ENCODE data around the gene EPHA10.

DNA sequence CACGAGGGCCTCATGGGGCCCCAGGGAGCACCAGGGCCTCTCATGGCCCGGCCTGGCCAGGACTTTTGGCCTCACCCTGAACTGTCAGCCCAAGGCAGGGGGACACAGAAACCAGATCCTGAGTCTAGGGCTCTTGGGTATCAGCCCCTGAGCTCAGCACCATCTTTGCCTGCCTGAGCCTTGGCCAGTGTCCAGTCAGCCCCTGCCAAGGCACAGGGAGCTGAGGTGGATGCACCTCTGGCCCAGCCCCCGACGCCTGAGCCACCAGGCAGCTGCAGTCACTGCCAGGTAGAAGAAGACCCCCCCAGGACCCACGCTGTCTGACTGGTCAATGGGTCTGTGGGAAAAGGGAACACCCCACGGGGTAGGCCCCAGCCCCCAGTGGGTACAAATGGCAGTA is 47.3 kb downstream of the EPHA10 start:
- TF ChIP-seq CTCF (IDR thresholded peaks at IDR 0.05 in 4 of 5, conservative IDR thresholded peaks at IDR 0.05 in 1 of 5) (no peak), POLR2A (IDR thresholded peaks at IDR 0.05) (no peak)
